Prostate gland (tissue), 2 donors: ENCODE measurements around the gene TMEM114. TPM values are rescaled to one million over a fixed set of nuclear protein-coding genes. Genes with fewer than 3 reads are reported as not detected.

Experiments used
- DNase-seq: peaks from one replicate; pipeline ENCODE4 v3.0.0-alpha.2; 2019; ENCODE audit warnings: low spot score
- H3K27ac ChIP-seq, 2 donors: fragments of 200-600 bp; sonication (generic); 2 replicates each; pipeline ENCODE4 v1.5.1; 2017 to 2019
- H3K27me3 ChIP-seq: fragments of 200-600 bp; sonication (generic); replicated peaks from 2 replicates; pipeline ENCODE4 v1.5.1; 2019; ENCODE audit not compliant: insufficient read depth
- H3K36me3 ChIP-seq, 2 donors: fragments of 200-600 bp; sonication (generic); 1 replicate in 1 of 2; 2 replicates in 1 of 2; pipeline versions ENCODE4 v1.5.1 to v1.8.1; 2017 to 2019
- H3K4me1 ChIP-seq: fragments of 200-600 bp; sonication (generic); replicated peaks from 2 replicates; pipeline ENCODE4 v1.5.1; 2019
- H3K4me3 ChIP-seq, 2 donors: fragments of 200-600 bp; sonication (generic); 2 replicates each; pipeline ENCODE4 v1.5.1; 2017 to 2019
- H3K9me3 ChIP-seq: fragments of 200-600 bp; sonication (generic); 2 replicates; pipeline ENCODE4 v1.5.1; 2017
- POLR2A ChIP-seq: fragments of 450-650 bp; IDR thresholded peaks from one replicate; pipeline ENCODE4 v1.6.1; 2016; ENCODE audit warnings: antibody characterized with exemption, mild to moderate bottlenecking
- POLR2AphosphoS5 ChIP-seq: sonication (generic); formaldehyde crosslinking; IDR thresholded peaks from one replicate; pipeline ENCODE4 v1.6.1; 2017; ENCODE audit warnings: antibody characterized with exemption
- WGBS: methylation state at CpG from one replicate; pipeline ENCODE4 v1.1.5; 2018; 5-methylcytosine and 5-hydroxymethylcytosine counted together
- intact Hi-C: fragments of 100-400 bp; cut with DNase I; formaldehyde crosslinking; loops from one replicate; pipeline ENCODE4 v1.14.2; 2022
- total RNA-seq, 2 donors: library from RNA; depleted of rRNA; stranded (reverse); fragments of >200 nt; gene quantifications; one replicate each; pipeline ENCODE4 v1.1.0, GENCODE V29; 2016
- TF ChIP-seq, protein P1 (sequence below), 4 experiments: fragments of 200-600 bp in 2 of 4; fragments of 450-650 bp in 2 of 4; sonication (generic) in 2 of 4; IDR thresholded peaks; 1 replicate in 3 of 4; 2 replicates in 1 of 4; pipeline ENCODE4 v1.5.1; 2016 to 2019; ENCODE audit warnings: antibody characterized with exemption in 4 of 4, mild to moderate bottlenecking in 2 of 4, moderate library complexity in 2 of 4

Gene TMEM114
- total RNA-seq, 2 donors from 2014 or later = not detected

DNA sequence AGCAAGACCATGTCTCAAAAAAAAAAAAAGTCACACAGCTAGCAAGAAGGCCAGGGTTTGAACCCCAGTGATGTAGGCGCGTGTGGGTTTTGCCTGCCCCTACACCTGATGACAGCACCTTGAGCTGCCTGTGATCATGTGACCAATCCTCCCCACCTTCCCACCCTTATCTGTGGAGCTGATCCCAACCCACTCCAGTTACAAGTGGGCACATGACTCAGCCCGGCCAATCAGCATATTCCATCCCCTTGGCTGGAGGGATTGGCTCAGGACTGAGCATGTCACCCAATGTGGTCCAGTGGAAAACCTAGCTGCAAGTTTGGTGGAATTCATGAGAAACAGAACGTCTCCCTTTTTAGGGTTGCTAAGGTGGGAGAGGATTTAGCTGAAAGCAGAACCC, 6.6 kb downstream of the TMEM114 start:
- intact Hi-C loops = no loop called here
- TF ChIP-seq POLR2AphosphoS5 (no peak), POLR2A (no peak)
- TF ChIP-seq, protein P1, sequence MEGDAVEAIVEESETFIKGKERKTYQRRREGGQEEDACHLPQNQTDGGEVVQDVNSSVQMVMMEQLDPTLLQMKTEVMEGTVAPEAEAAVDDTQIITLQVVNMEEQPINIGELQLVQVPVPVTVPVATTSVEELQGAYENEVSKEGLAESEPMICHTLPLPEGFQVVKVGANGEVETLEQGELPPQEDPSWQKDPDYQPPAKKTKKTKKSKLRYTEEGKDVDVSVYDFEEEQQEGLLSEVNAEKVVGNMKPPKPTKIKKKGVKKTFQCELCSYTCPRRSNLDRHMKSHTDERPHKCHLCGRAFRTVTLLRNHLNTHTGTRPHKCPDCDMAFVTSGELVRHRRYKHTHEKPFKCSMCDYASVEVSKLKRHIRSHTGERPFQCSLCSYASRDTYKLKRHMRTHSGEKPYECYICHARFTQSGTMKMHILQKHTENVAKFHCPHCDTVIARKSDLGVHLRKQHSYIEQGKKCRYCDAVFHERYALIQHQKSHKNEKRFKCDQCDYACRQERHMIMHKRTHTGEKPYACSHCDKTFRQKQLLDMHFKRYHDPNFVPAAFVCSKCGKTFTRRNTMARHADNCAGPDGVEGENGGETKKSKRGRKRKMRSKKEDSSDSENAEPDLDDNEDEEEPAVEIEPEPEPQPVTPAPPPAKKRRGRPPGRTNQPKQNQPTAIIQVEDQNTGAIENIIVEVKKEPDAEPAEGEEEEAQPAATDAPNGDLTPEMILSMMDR (IDR thresholded peaks at IDR 0.05) = no peak
- H3K27me3 ChIP-seq = no peaks in the 10 kb centered on the region

DNA sequence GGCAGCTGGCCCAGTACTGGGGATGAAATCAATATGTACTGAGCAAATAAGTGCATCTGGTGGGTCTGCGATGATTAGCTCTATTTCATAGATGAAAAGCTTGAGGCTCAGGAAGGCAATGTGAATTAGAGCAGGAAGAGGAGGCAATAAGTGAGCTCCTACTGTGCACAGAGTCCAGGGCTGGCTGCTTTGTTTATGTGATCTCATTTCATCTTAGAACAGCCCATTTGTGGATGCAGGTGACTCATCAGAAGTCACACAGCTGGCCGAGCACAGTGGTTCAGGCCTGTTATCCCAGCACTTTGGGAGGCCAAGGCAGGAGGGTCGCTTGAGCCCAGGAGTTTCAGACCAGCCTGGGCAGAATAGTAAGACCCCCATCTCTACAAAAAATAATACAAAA, 7.1 kb downstream of the TMEM114 start:
- H3K4me1 ChIP-seq = no peaks in the 10 kb centered on the region
- no peak for DNase-seq
- TF ChIP-seq, protein P1 (IDR thresholded peaks at IDR 0.05) = no peak
- TF ChIP-seq POLR2A (no peak), POLR2AphosphoS5 (no peak)
- no peaks in the 10 kb centered on the region for H3K27me3 ChIP-seq
- no peak overlapping the region for H3K4me3 ChIP-seq
- no peaks in the 10 kb centered on the region for H3K9me3 ChIP-seq
- no peak overlapping the region for H3K27ac ChIP-seq
- intact Hi-C loops = no loop called here
- no peaks in the 10 kb centered on the region for H3K36me3 ChIP-seq
- WGBS = 87% methylated on average over 3 of the region's 3 CpGs

More for the DNA sequence above, 6.6 kb downstream of the TMEM114 start:
- 75% methylated on average over 4 of the region's 4 CpGs for WGBS
- Histone ChIP-seq H3K9me3 (no peaks in the 10 kb centered on the region), H3K27ac (no peak overlapping the region), H3K4me3 (no peak overlapping the region), H3K36me3 (no peaks in the 10 kb centered on the region), H3K4me1 (no peaks in the 10 kb centered on the region)
- no peak for DNase-seq

DNA sequence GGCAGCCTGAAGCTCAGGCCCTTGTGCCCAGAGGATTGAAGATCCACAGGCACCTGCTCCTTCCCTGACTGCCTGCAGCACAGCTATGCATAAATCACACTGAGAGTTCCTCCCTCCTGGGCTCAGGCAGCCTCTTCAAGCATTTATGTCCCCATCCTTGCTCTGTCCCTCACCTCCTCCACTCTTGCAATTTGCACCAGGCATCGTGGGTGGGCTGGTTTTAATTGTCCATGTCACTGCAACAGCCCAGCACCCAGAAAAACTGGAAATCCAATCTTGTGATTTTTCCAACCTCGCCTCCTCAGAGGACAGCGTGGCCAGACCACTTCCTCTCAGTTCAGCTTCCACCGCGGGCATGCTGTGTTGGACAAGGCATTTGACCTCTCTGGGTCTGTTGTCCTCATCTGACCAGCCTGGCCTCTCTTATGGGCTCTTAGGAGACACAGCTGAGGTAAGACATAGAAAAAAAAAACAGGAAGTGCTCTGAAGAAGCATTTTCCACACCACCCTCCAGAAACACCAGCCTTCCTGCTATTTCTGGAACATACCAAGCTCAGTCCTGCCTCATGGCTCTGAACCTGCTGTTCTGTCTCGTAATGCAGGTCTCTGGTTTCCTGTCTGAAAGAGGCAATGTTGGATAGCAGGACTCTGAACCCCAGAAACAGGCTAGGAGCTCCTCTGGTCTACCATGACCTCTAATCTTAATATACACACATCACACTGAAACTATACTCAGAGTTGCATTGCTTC, 8.3 kb downstream of the TMEM114 start:
- no peak for DNase-seq
- no peaks in the 10 kb centered on the region for H3K36me3 ChIP-seq
- H3K4me3 ChIP-seq = no peak overlapping the region
- H3K27ac ChIP-seq = no peak overlapping the region
- no peak for TF ChIP-seq POLR2A
- TF ChIP-seq POLR2AphosphoS5 = no peak
- TF ChIP-seq, protein P1 (IDR thresholded peaks at IDR 0.05) = no peak
- intact Hi-C loops = no loop called here
- H3K9me3 ChIP-seq = no peaks in the 10 kb centered on the region
- no peaks in the 10 kb centered on the region for H3K27me3 ChIP-seq
- no peaks in the 10 kb centered on the region for H3K4me1 ChIP-seq
- 27% methylated on average over 6 of the region's 6 CpGs for WGBS

DNA sequence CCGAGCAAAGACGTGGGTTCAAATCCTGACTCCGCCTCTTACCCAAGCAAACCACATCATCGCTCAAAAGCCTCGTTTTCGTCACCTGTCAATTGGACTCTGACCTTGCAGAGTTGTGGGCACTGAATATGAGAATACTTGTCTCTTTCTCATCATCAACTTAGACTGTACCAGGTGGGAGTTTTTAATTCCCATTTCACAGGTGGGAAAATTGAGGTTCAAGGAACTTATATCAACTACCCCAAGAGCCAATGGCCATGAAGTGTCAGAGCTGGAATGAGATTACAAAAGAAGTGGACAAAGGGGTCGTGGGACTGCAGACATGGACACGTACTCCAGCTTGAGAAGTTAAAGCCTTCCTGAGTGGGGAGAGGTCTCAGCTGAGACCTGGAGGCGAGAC, 10.8 kb downstream of the TMEM114 start:
- intact Hi-C loops = loop anchor here (10.0 kb wide), 1 partner anchor 45 kb away; the partner anchor contains the start of gene METTL22
- Histone ChIP-seq H3K36me3 (no peaks in the 10 kb centered on the region), H3K27me3 (no peaks in the 10 kb centered on the region), H3K4me1 (no peaks in the 10 kb centered on the region), H3K9me3 (no peaks in the 10 kb centered on the region), H3K27ac (no peak overlapping the region), H3K4me3 (no peak overlapping the region)
- WGBS = 86% methylated on average over 9 of the region's 9 CpGs
- no peak for DNase-seq
- TF ChIP-seq, protein P1 (IDR thresholded peaks at IDR 0.05) = no peak
- TF ChIP-seq POLR2AphosphoS5 (no peak), POLR2A (no peak)
